SU-DHL-6 (cell line): Measurements from ENCODE around the gene HPS3.

Source experiments
- CTCF ChIP-seq: fragments of 200-600 bp; sonication (generic); IDR thresholded peaks from one replicate; pipeline ENCODE4 v1.5.1; 2017; ENCODE audit warnings: antibody characterized with exemption, mild to moderate bottlenecking, low read length, moderate library complexity; ENCODE audit not compliant: insufficient read depth, poor library complexity, severe bottlenecking
- EZH2phosphoT487 ChIP-seq: fragments of 200-600 bp; sonication (generic), shearing (Covaris generic); conservative IDR thresholded peaks from 2 replicates; pipeline ENCODE4 v1.6.1; 2018; ENCODE audit warnings: mild to moderate bottlenecking, antibody characterized with exemption, low read length, moderate library complexity, mixed read lengths

- TF ChIP-seq CTCF (no peak), EZH2phosphoT487 (no peak)
These were observed 41.2 kb downstream of the HPS3 start for GRCh38 chr3:149170672-149171071.
